DMS153 (cell line): ENCODE measurements around the gene DHX36.

Experiments
- DNase-seq: peaks from one replicate; lab custom pipeline; 2025; lab: John Stamatoyannopoulos, UW

Gene DHX36

GRCh38 chr3:154280161-154280560 lies 44.1 kb downstream of the DHX36 start:
- DNase-seq, result no peak

- no peak for DNase-seq
Measured at GRCh38 chr3:154275965-154276364, 48.3 kb downstream of the DHX36 start.

GRCh38 chr3:154275292-154275691 lies 49.0 kb downstream of the DHX36 start:
- DNase-seq, result no peak

GRCh38 chr3:154274348-154274747 lies 49.9 kb downstream of the DHX36 start:
- DNase-seq, result no peak

- no peak for DNase-seq
Measured at GRCh38 chr3:154273381-154273780, 50.9 kb downstream of the DHX36 start.

- no peak for DNase-seq
Measured at GRCh38 chr3:154254527-154254926, 69.8 kb downstream of the DHX36 start.

GRCh38 chr3:154252759-154253638 lies 71.3 kb downstream of the DHX36 start:
- DNase-seq, result peak; percentile 41

- DNase-seq, result no peak
Measured at GRCh38 chr3:154251610-154252009, 72.7 kb downstream of the DHX36 start.

- no peak for DNase-seq
Measured at GRCh38 chr3:154250291-154250690, 74.0 kb downstream of the DHX36 start.

GRCh38 chr3:154247806-154248415 lies 76.4 kb downstream of the DHX36 start:
- DNase-seq, result no peak

GRCh38 chr3:154244644-154245043 lies 79.6 kb downstream of the DHX36 start:
- DNase-seq, result no peak

- no peak for DNase-seq
Measured at GRCh38 chr3:154243353-154243752, 80.9 kb downstream of the DHX36 start.

- DNase-seq, result no peak
Measured at GRCh38 chr3:154242766-154243165, 81.5 kb downstream of the DHX36 start.

GRCh38 chr3:154241496-154241895 lies 82.8 kb downstream of the DHX36 start:
- no peak for DNase-seq

GRCh38 chr3:154240235-154240634 lies 84.1 kb downstream of the DHX36 start:
- DNase-seq, result no peak

- no peak for DNase-seq
Measured at GRCh38 chr3:154236331-154236730, 88.0 kb downstream of the DHX36 start.

- no peak for DNase-seq
Measured at GRCh38 chr3:154235330-154235729, 89.0 kb downstream of the DHX36 start.

GRCh38 chr3:154229217-154229590 lies 95.1 kb downstream of the DHX36 start:
- no peak for DNase-seq

- no peak for DNase-seq
Measured at GRCh38 chr3:154228561-154229216, 95.6 kb downstream of the DHX36 start.

GRCh38 chr3:154227531-154227930 lies 96.8 kb downstream of the DHX36 start:
- no peak for DNase-seq

GRCh38 chr3:154225536-154225935 lies 98.8 kb downstream of the DHX36 start:
- no peak for DNase-seq

- no peak for DNase-seq
Measured at GRCh38 chr3:154224866-154225265, 99.4 kb downstream of the DHX36 start.

GRCh38 chr3:154224366-154224765 lies 99.9 kb downstream of the DHX36 start:
- no peak for DNase-seq
